MM.1S (cell line): Measurements from ENCODE around the gene ESX1.

ENCODE experiments used
- EZH2 ChIP-seq: fragments of 300-600 bp; sonication (generic); optimal IDR thresholded peaks from 2 replicates; pipeline ENCODE3; 2017; ENCODE audit warnings: low read depth, mild to moderate bottlenecking, antibody characterized with exemption, low read length, mixed read lengths
- EZH2phosphoT487 ChIP-seq: fragments of 300-600 bp; sonication (generic); IDR thresholded peaks from 2 replicates; pipeline ENCODE4 v1.6.1; 2018; ENCODE audit warnings: antibody characterized with exemption, low read length
- TF ChIP-seq, protein P1 (sequence below): fragments of 300-600 bp; sonication (generic); IDR thresholded peaks from 2 replicates; pipeline ENCODE4 v1.5.1; 2016; ENCODE audit warnings: antibody characterized with exemption, low read length, mixed read lengths

DNA sequence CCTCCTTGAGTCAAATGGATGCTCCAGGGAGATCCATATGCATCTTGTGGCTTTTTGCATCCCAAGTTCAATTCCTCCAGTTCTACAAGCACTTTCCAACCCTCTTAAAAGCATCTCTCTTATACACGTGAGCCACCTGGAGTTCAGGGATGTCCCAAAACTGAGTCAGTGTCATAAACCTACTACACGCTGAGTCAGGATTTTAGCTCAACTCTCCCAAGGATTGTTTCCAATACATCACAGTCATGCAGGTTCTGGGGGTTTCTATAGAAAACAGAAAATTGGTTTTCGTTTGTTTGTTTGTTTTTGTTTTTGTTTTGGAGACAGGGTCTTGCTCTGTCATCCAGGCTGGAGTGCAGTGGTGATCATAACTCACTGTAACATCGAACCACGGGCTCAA is 25.9 kb upstream of the ESX1 start:
- TF ChIP-seq EZH2: no peak
- TF ChIP-seq, protein P1, sequence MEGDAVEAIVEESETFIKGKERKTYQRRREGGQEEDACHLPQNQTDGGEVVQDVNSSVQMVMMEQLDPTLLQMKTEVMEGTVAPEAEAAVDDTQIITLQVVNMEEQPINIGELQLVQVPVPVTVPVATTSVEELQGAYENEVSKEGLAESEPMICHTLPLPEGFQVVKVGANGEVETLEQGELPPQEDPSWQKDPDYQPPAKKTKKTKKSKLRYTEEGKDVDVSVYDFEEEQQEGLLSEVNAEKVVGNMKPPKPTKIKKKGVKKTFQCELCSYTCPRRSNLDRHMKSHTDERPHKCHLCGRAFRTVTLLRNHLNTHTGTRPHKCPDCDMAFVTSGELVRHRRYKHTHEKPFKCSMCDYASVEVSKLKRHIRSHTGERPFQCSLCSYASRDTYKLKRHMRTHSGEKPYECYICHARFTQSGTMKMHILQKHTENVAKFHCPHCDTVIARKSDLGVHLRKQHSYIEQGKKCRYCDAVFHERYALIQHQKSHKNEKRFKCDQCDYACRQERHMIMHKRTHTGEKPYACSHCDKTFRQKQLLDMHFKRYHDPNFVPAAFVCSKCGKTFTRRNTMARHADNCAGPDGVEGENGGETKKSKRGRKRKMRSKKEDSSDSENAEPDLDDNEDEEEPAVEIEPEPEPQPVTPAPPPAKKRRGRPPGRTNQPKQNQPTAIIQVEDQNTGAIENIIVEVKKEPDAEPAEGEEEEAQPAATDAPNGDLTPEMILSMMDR: no peak
- no peak for TF ChIP-seq EZH2phosphoT487
